ENCODE measurements around the gene PTOV1. TPM values are rescaled to one million over a fixed set of nuclear protein-coding genes. Genes with fewer than 3 reads are reported as not detected.

The PTOV1 gene
- total and polyA plus RNA-seq, 4 donors, result 38.0 to 52.3 (median 41.3) TPM

- Histone ChIP-seq H3K4me3 (ENCODE audit: low read depth in 1 of 3, low read length in 3 of 3) (no peak overlapping the region), H3K4me1 (ENCODE audit: control insufficient read depth in 4 of 4, insufficient read depth in 4 of 4, low read length in 3 of 4) (peaks cover 0 to 9% (median 4%) of the 10 kb centered on the region in 4 donors), H3K9ac (ENCODE audit: low read depth in 1 of 2, low read length in 2 of 2) (no peak overlapping the region), H3K9me3 (ENCODE audit: control insufficient read depth in 4 of 4, low read length in 3 of 4) (no peaks in the 10 kb centered on the region), H3K27ac (ENCODE audit: low read depth in 1 of 2, low read length in 2 of 2) (no peak overlapping the region), H3K36me3 (ENCODE audit: control insufficient read depth in 4 of 4, insufficient read depth in 3 of 4, low read depth in 1 of 4, low read length in 3 of 4) (peaks cover 0 to 6% (median 3%) of the 10 kb centered on the region in 4 donors), H3K27me3 (ENCODE audit: control insufficient read depth in 4 of 4, insufficient read depth in 4 of 4, low read length in 3 of 4) (no peaks in the 10 kb centered on the region)
- 90% methylated on average over 17 of the region's 17 CpGs for WGBS
- no peak for DNase-seq (ENCODE audit: low spot score)
- no peak for TF ChIP-seq FOXA2 (IDR thresholded peaks at IDR 0.05)
- no peak for TF ChIP-seq YY1 (IDR thresholded peaks at IDR 0.05)
- TF ChIP-seq NR2F2 (IDR thresholded peaks at IDR 0.05), result no peak
- no peak for TF ChIP-seq EGR1 (IDR thresholded peaks at IDR 0.05; ENCODE audit: low read depth in 2 of 2)
- TF ChIP-seq SP1 (IDR thresholded peaks at IDR 0.05), result no peak
- TF ChIP-seq REST (IDR thresholded peaks at IDR 0.05), result no peak
- no peak for TF ChIP-seq CTCF (IDR thresholded peaks at IDR 0.05; ENCODE audit: low read depth, low read length, missing input control)
- no peak for TF ChIP-seq GABPA (IDR thresholded peaks at IDR 0.05 in 1 of 2, conservative IDR thresholded peaks at IDR 0.05 in 1 of 2)
- TF ChIP-seq FOXA1 (IDR thresholded peaks at IDR 0.05), result no peak
- TF ChIP-seq JUND (IDR thresholded peaks at IDR 0.05), result no peak
- no peak for TF ChIP-seq HNF4G (IDR thresholded peaks at IDR 0.05)
- TF ChIP-seq TAF1 (conservative IDR thresholded peaks at IDR 0.05), result no peak
- TF ChIP-seq ZBTB33 (IDR thresholded peaks at IDR 0.05), result no peak
- TF ChIP-seq ATF3 (IDR thresholded peaks at IDR 0.05), result no peak
- TF ChIP-seq MAX (IDR thresholded peaks at IDR 0.05), result no peak
- no peak for TF ChIP-seq HNF4A (conservative IDR thresholded peaks at IDR 0.05)
- TF ChIP-seq RAD21 (IDR thresholded peaks at IDR 0.05), result no peak
- TF ChIP-seq RXRA (IDR thresholded peaks at IDR 0.05), result no peak
Observed at GRCh38 chr19:49891393-49891792, 40.4 kb downstream of the PTOV1 start.
